Tibial artery (tissue), 4 donors: ENCODE measurements around the gene LARGE1.

Experiments
- DNase-seq, 2 donors: peaks; one replicate each; pipeline ENCODE4 v3.0.0-alpha.2; 2019
- H3K27ac ChIP-seq, 2 donors: fragments of 200-600 bp; sonication (generic) in 1 of 2; 1 replicate in 1 of 2; 2 replicates in 1 of 2; pipeline ENCODE4 v1.5.1; 2018 to 2019; ENCODE audit warnings: mild to moderate bottlenecking in 1 of 2
- H3K27me3 ChIP-seq, 2 donors: fragments of 200-600 bp; sonication (generic) in 1 of 2; one replicate each; pipeline versions ENCODE4 v1.5.1 to v1.6.0; 2016 to 2019
- H3K36me3 ChIP-seq, 3 donors: fragments of 200-600 bp; sonication (generic) in 2 of 3; one replicate each; pipeline ENCODE4 v1.5.1; 2016 to 2019; ENCODE audit warnings: mild to moderate bottlenecking in 2 of 3
- H3K4me1 ChIP-seq, 4 donors: fragments of 200-600 bp; sonication (generic) in 2 of 4; 1 replicate in 3 of 4; 2 replicates in 1 of 4; pipeline ENCODE4 v1.5.1; 2016 to 2019
- H3K4me3 ChIP-seq, 2 donors: fragments of 200-600 bp; sonication (generic) in 1 of 2; 1 replicate in 1 of 2; 2 replicates in 1 of 2; pipeline ENCODE4 v1.5.1; 2018 to 2019; ENCODE audit warnings: mild to moderate bottlenecking in 2 of 2
- H3K9me3 ChIP-seq, 3 donors: fragments of 200-600 bp; sonication (generic) in 1 of 3; one replicate each; pipeline ENCODE4 v1.5.1; 2016 to 2019
- intact Hi-C: fragments of 100-400 bp; cut with DNase I; formaldehyde crosslinking; loops from one replicate; pipeline ENCODE4 v1.15.0; 2023; ENCODE audit warnings: low total_unique reads
- TF ChIP-seq, protein P1 (sequence below), 2 experiments: fragments of 200-600 bp in 1 of 2; fragments of 450-650 bp in 1 of 2; IDR thresholded peaks; one replicate each; pipeline ENCODE4 v1.5.1; 2017 to 2019; ENCODE audit warnings: antibody characterized with exemption in 2 of 2, mild to moderate bottlenecking in 1 of 2, moderate library complexity in 1 of 2

The LARGE1 gene

DNA sequence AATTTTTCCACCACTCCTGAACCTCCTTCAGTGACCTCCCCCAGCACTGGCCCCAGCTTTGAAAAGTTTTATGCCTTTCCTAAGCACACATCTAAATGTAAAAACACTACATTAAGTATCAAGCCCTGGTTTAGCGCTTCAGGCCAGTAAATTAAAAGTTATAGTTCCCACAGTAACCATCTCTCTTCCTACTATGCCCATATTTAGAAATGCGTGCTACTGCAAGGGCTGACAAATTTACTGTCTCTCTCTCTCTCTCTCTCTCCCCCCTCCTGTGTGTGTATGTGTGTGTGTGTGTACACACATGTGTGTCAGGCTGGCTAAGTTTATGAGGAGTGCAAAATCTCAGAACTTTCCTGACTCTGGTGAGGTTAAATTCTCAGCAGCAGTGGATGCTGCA is 231.4 kb downstream of the LARGE1 start:
- no peaks in the 10 kb centered on the region for H3K9me3 ChIP-seq
- TF ChIP-seq, protein P1, sequence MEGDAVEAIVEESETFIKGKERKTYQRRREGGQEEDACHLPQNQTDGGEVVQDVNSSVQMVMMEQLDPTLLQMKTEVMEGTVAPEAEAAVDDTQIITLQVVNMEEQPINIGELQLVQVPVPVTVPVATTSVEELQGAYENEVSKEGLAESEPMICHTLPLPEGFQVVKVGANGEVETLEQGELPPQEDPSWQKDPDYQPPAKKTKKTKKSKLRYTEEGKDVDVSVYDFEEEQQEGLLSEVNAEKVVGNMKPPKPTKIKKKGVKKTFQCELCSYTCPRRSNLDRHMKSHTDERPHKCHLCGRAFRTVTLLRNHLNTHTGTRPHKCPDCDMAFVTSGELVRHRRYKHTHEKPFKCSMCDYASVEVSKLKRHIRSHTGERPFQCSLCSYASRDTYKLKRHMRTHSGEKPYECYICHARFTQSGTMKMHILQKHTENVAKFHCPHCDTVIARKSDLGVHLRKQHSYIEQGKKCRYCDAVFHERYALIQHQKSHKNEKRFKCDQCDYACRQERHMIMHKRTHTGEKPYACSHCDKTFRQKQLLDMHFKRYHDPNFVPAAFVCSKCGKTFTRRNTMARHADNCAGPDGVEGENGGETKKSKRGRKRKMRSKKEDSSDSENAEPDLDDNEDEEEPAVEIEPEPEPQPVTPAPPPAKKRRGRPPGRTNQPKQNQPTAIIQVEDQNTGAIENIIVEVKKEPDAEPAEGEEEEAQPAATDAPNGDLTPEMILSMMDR (IDR thresholded peaks at IDR 0.05), result no peak
- H3K36me3 ChIP-seq, result peaks cover 0 to 3% (median 0%) of the 10 kb centered on the region in 3 donors
- H3K4me3 ChIP-seq, result no peak overlapping the region
- H3K4me1 ChIP-seq, result no peaks in the 10 kb centered on the region
- no peak overlapping the region for H3K27ac ChIP-seq
- intact Hi-C loops, result no loop called here
- H3K27me3 ChIP-seq, result no peaks in the 10 kb centered on the region
- DNase-seq, result no peak

DNA sequence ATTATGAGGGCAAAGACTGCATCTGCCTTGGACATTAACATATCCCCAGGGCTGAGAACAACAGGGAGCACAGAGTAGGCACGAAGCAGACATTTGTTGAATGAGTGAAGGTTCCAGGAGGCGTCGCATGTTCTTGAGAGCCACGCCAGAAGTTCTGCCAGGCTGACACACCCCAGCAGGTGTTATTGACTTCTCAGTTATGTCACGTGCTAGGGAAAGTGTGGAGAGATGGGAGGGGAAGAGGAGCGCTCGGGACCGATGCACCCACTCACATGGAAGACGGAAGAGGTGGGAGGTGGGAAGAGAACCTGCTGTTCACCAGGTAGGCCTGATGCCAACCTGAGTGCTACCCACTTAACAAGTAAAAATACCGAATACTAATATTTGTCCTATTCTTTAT is 232.8 kb downstream of the LARGE1 start:
- intact Hi-C loops, result no loop called here
- no peak for DNase-seq
- no peaks in the 10 kb centered on the region for H3K27me3 ChIP-seq
- H3K27ac ChIP-seq, result no peak overlapping the region
- peaks cover 0 to 5% (median 0%) of the 10 kb centered on the region in 3 donors for H3K9me3 ChIP-seq
- no peaks in the 10 kb centered on the region for H3K4me1 ChIP-seq
- H3K4me3 ChIP-seq, result no peak overlapping the region
- TF ChIP-seq, protein P1 (IDR thresholded peaks at IDR 0.05), result no peak
- H3K36me3 ChIP-seq, result peaks cover 0 to 3% (median 0%) of the 10 kb centered on the region in 3 donors

DNA sequence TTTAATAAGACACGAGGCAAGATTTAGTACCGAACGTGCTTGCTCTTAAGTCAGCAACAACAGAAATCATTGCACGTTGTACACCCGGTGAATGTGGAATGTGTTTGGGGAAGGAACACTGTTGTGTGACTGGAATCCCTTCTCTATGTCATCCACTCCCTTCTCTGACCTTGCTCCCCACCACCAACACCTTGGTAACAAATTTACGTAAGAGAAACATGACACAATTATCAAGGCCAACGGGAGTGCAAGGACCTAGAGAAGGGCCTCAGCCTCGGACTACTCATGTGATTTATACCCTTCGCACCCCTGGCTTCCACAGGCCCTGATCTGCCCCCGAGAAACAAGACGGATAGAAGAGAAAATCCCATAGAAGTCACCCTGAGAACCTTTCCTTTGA is 236.2 kb downstream of the LARGE1 start:
- TF ChIP-seq, protein P1 (IDR thresholded peaks at IDR 0.05), result no peak

DNA sequence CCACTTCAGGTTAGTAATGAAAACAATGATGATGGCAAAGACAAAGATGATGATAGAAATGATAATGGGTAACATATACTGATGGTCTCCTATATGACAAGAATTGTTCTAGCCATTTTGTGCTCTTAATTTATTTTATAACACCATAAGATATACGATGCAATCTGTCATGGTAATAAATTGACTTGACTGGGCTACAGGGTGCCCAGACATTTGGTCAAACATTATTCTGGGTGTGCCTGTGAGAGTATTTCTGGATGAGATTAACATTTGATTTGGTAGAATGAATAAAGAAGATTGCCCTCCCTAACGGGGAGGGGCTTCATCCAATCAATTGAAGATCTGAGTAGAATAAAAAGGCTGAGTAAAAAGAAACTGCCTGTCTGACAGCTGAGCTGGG is 237.3 kb downstream of the LARGE1 start:
- Histone ChIP-seq H3K4me1 (no peaks in the 10 kb centered on the region), H3K36me3 (peaks cover 0 to 3% (median 0%) of the 10 kb centered on the region in 3 donors), H3K9me3 (peaks cover 0 to 5% (median 0%) of the 10 kb centered on the region in 3 donors), H3K27me3 (no peaks in the 10 kb centered on the region), H3K27ac (no peak overlapping the region), H3K4me3 (no peak overlapping the region)
- intact Hi-C loops, result no loop called here
- no peak for DNase-seq
- TF ChIP-seq, protein P1 (IDR thresholded peaks at IDR 0.05), result no peak

More for the DNA sequence above, 236.2 kb downstream of the LARGE1 start:
- H3K4me1 ChIP-seq, result no peaks in the 10 kb centered on the region
- DNase-seq, result no peak
- no peaks in the 10 kb centered on the region for H3K27me3 ChIP-seq
- H3K4me3 ChIP-seq, result no peak overlapping the region
- intact Hi-C loops, result no loop called here
- H3K36me3 ChIP-seq, result peaks cover 0 to 3% (median 0%) of the 10 kb centered on the region in 3 donors
- peaks cover 0 to 5% (median 0%) of the 10 kb centered on the region in 3 donors for H3K9me3 ChIP-seq
- H3K27ac ChIP-seq, result no peak overlapping the region

DNA sequence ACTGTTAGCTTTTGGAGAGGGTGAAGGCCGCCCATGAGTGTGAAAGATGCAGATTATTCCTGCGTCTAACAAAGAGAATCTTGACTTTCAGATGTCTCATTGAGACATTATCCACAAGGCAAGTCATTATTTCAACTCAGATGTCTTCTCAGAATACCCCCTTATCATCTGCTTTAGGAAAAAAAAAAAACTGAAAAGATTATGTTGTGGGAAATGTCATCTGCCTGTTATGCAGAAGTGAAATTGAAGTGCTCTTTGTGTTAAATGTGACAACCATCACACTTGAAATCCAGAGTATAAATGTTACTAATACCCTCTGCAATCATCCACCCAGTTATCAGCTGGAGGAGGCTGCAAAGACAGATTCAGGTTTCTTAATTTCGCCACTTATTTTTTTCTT is 239.6 kb downstream of the LARGE1 start:
- H3K9me3 ChIP-seq, result peaks cover 0 to 5% (median 0%) of the 10 kb centered on the region in 3 donors
- H3K4me1 ChIP-seq, result peaks cover 0 to 5% (median 0%) of the 10 kb centered on the region in 4 donors
- no peak for DNase-seq
- H3K36me3 ChIP-seq, result no peaks in the 10 kb centered on the region
- TF ChIP-seq, protein P1 (IDR thresholded peaks at IDR 0.05), result no peak
- H3K27me3 ChIP-seq, result no peaks in the 10 kb centered on the region
- H3K4me3 ChIP-seq, result no peak overlapping the region
- intact Hi-C loops, result no loop called here
- H3K27ac ChIP-seq, result no peak overlapping the region

DNA sequence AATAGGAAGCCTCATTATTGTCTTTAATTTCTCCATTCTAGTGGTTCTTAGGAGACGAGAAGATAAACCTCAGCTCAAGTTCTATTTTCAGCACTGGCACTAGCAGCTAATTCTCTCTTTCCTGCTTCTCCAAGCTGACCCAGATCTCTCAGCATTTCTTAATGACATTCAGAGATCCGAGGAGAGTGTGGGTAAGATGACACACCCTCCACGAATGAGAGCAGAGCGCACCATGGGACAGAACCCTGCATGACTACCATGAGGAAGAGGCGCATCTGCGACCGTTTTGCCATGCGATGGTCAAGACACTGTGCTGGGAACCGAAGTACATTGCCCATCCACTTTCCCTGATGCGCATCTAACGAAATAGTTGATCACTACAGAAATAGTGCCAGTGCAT is 241.8 kb downstream of the LARGE1 start:
- DNase-seq, result no peak
- H3K9me3 ChIP-seq, result peaks cover 0 to 3% (median 0%) of the 10 kb centered on the region in 3 donors
- H3K4me3 ChIP-seq, result no peak overlapping the region
- TF ChIP-seq, protein P1 (IDR thresholded peaks at IDR 0.05), result no peak
- peaks cover 0 to 5% (median 0%) of the 10 kb centered on the region in 4 donors for H3K4me1 ChIP-seq
- H3K27me3 ChIP-seq, result no peaks in the 10 kb centered on the region
- H3K36me3 ChIP-seq, result no peaks in the 10 kb centered on the region
- intact Hi-C loops, result no loop called here
- no peak overlapping the region for H3K27ac ChIP-seq
